ENCODE measurements around the gene TNS3. TPM values are rescaled to one million over a fixed set of nuclear protein-coding genes. Genes with fewer than 3 reads are reported as not detected.

The TNS3 gene
- total RNA-seq, 1 experiment from 2014 or later = 143 TPM

GRCh38 chr7:47340517-47340916 is 241.4 kb downstream of the TNS3 start:
- no peak for DNase-seq
- H3K9me3 ChIP-seq (ENCODE audit: insufficient read depth, low read depth) = no peaks in the 10 kb centered on the region
- H3K9me2 ChIP-seq (ENCODE audit: insufficient read depth) = no peaks in the 10 kb centered on the region
- H3K36me3 ChIP-seq (ENCODE audit: low read depth) = peaks cover 65% of the 10 kb centered on the region
- peaks cover 45% of the 10 kb centered on the region for H3F3A ChIP-seq (ENCODE audit: insufficient read depth, low read depth)
- no peaks in the 10 kb centered on the region for H3K27me3 ChIP-seq (ENCODE audit: insufficient read depth, low read depth)
- TF ChIP-seq EZH2 (IDR thresholded peaks at IDR 0.05; ENCODE audit: low read depth) (no peak), CTCF (conservative IDR thresholded peaks at IDR 0.05) (no peak)
- POLR2A ChIA-PET (ENCODE audit: unreplicated experiment) = no interaction called here
- peaks cover 46% of the 10 kb centered on the region for H4K20me1 ChIP-seq (ENCODE audit: insufficient read depth)
- H3K4me1 ChIP-seq (replicated peaks; ENCODE audit: insufficient read depth) = no peaks in the 10 kb centered on the region
- BruUV-seq (replicated peaks) = no TSS peak
- no peak overlapping the region for H2AFZ ChIP-seq
- H3K4me2 ChIP-seq = no peak overlapping the region
- CTCF ChIA-PET = no interaction called here
- no peak overlapping the region for H3K4me3 ChIP-seq
- intact Hi-C loops (cut with micrococcal nuclease; ENCODE audit: unreplicated experiment) = no loop called here
- H3K27ac ChIP-seq = no peak overlapping the region
- H3K79me2 ChIP-seq (ENCODE audit: low read depth) = no peaks in the 10 kb centered on the region; the same call in 1 of the 2 replicates

DNA sequence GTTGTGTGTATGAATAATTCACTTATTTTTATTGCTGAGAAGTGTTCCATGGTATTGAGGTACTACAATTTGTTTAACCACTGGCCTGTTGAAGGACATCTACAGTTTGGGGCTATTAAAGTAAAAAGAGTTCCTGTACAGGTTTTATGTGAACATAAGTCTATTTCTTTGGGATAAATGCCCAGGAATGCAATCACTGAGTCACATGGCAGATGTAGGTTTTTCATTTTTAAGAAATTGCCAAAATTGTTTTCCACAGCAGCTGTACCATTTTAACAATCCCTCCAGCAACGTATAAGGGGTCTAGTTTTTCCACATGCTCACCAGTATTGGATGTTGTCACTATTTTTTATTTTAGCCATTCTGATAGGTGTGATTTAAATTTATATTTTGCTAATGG is 243.9 kb downstream of the TNS3 start:
- H3K9me3 ChIP-seq (ENCODE audit: insufficient read depth, low read depth) = no peaks in the 10 kb centered on the region
- H3K9me2 ChIP-seq (ENCODE audit: insufficient read depth) = no peaks in the 10 kb centered on the region
- no peak overlapping the region for H3K27ac ChIP-seq
- H2AFZ ChIP-seq = no peak overlapping the region
- H3K79me2 ChIP-seq (ENCODE audit: low read depth) = no peaks in the 10 kb centered on the region; the same call in 1 of the 2 replicates
- intact Hi-C loops (cut with micrococcal nuclease; ENCODE audit: unreplicated experiment) = no loop called here
- H3K27me3 ChIP-seq (ENCODE audit: insufficient read depth, low read depth) = no peaks in the 10 kb centered on the region
- peaks cover 51% of the 10 kb centered on the region for H4K20me1 ChIP-seq (ENCODE audit: insufficient read depth)
- peaks cover 70% of the 10 kb centered on the region for H3K36me3 ChIP-seq (ENCODE audit: low read depth)
- no peak overlapping the region for H3K4me2 ChIP-seq
- CTCF ChIA-PET = no interaction called here
- POLR2A ChIA-PET (ENCODE audit: unreplicated experiment) = no interaction called here
- no TSS peak for BruUV-seq (replicated peaks)
- H3K4me3 ChIP-seq = no peak overlapping the region
- H3K4me1 ChIP-seq (replicated peaks; ENCODE audit: insufficient read depth) = no peaks in the 10 kb centered on the region
- peaks cover 56% of the 10 kb centered on the region for H3F3A ChIP-seq (ENCODE audit: insufficient read depth, low read depth)
- no peak for DNase-seq
- TF ChIP-seq CTCF (conservative IDR thresholded peaks at IDR 0.05) (no peak), EZH2 (IDR thresholded peaks at IDR 0.05; ENCODE audit: low read depth) (no peak)

GRCh38 chr7:47337531-47337930 is 244.4 kb downstream of the TNS3 start:
- H3K9me2 ChIP-seq (ENCODE audit: insufficient read depth) = no peaks in the 10 kb centered on the region
- no peak overlapping the region for H3K4me3 ChIP-seq
- H3K9me3 ChIP-seq (ENCODE audit: insufficient read depth, low read depth) = no peaks in the 10 kb centered on the region
- H3F3A ChIP-seq (ENCODE audit: insufficient read depth, low read depth) = peaks cover 59% of the 10 kb centered on the region
- peaks cover 68% of the 10 kb centered on the region for H3K36me3 ChIP-seq (ENCODE audit: low read depth)
- ChIA-PET CTCF (no interaction called here), POLR2A (ENCODE audit: unreplicated experiment) (no interaction called here)
- no TSS peak for BruUV-seq (replicated peaks)
- no peak overlapping the region for H2AFZ ChIP-seq
- H3K4me2 ChIP-seq = no peak overlapping the region
- H3K79me2 ChIP-seq (ENCODE audit: low read depth) = no peaks in the 10 kb centered on the region; the same call in 1 of the 2 replicates
- DNase-seq = no peak
- H3K27ac ChIP-seq = no peak overlapping the region
- no peaks in the 10 kb centered on the region for H3K27me3 ChIP-seq (ENCODE audit: insufficient read depth, low read depth)
- H3K4me1 ChIP-seq (replicated peaks; ENCODE audit: insufficient read depth) = no peaks in the 10 kb centered on the region
- intact Hi-C loops (cut with micrococcal nuclease; ENCODE audit: unreplicated experiment) = no loop called here
- TF ChIP-seq EZH2 (IDR thresholded peaks at IDR 0.05; ENCODE audit: low read depth) = no peak
- TF ChIP-seq CTCF (conservative IDR thresholded peaks at IDR 0.05) = no peak
- peaks cover 51% of the 10 kb centered on the region for H4K20me1 ChIP-seq (ENCODE audit: insufficient read depth)
